Measurements from ENCODE around the gene CA12.

The CA12 gene

GRCh38 chr15:63352808-63353207 lies 28.8 kb downstream of the CA12 start:
- Histone ChIP-seq H3K9me3 (ENCODE audit: low read depth, low read length) (no peaks in the 10 kb centered on the region), H3K9ac (ENCODE audit: insufficient read length) (no peak overlapping the region), H3K36me3 (ENCODE audit: insufficient read depth, low read length) (no peaks in the 10 kb centered on the region), H3K27ac (no peak overlapping the region), H3K4me3 (no peak overlapping the region)
- DNase-seq (ENCODE audit: low read depth, low spot score) = no peak
- no peak for TF ChIP-seq FOXP2 (optimal IDR thresholded peaks at IDR 0.05; ENCODE audit: control extremely low read depth, extremely low read length, insufficient read depth)
- TF ChIP-seq EZH2 (IDR thresholded peaks at IDR 0.05) = no peak
- TF ChIP-seq POLR2AphosphoS5 (IDR thresholded peaks at IDR 0.05; ENCODE audit: borderline replicate concordance, low read depth, low read length) = no peak

GRCh38 chr15:63351170-63351569 lies 30.5 kb downstream of the CA12 start:
- Histone ChIP-seq H3K27ac (no peak overlapping the region), H3K9me3 (ENCODE audit: low read depth, low read length) (no peaks in the 10 kb centered on the region), H3K9ac (ENCODE audit: insufficient read length) (no peak overlapping the region), H3K4me3 (no peak overlapping the region), H3K36me3 (ENCODE audit: insufficient read depth, low read length) (no peaks in the 10 kb centered on the region)
- no peak for DNase-seq (ENCODE audit: low read depth, low spot score)
- no peak for TF ChIP-seq FOXP2 (optimal IDR thresholded peaks at IDR 0.05; ENCODE audit: control extremely low read depth, extremely low read length, insufficient read depth)
- no peak for TF ChIP-seq POLR2AphosphoS5 (IDR thresholded peaks at IDR 0.05; ENCODE audit: borderline replicate concordance, low read depth, low read length)
- no peak for TF ChIP-seq EZH2 (IDR thresholded peaks at IDR 0.05)

- Histone ChIP-seq H3K9me3 (ENCODE audit: low read depth, low read length) (no peaks in the 10 kb centered on the region), H3K27ac (no peak overlapping the region), H3K36me3 (ENCODE audit: insufficient read depth, low read length) (no peaks in the 10 kb centered on the region), H3K9ac (ENCODE audit: insufficient read length) (no peak overlapping the region), H3K4me3 (no peak overlapping the region)
- no peak for DNase-seq (ENCODE audit: low read depth, low spot score)
- TF ChIP-seq FOXP2 (optimal IDR thresholded peaks at IDR 0.05; ENCODE audit: control extremely low read depth, extremely low read length, insufficient read depth) = no peak
Measured at GRCh38 chr15:63350178-63350621, 31.4 kb downstream of the CA12 start.

GRCh38 chr15:63349621-63350020 lies 32.0 kb downstream of the CA12 start:
- H3K36me3 ChIP-seq (ENCODE audit: insufficient read depth, low read length) = no peaks in the 10 kb centered on the region

GRCh38 chr15:63349156-63349555 lies 32.5 kb downstream of the CA12 start:
- no peak for DNase-seq (ENCODE audit: low read depth, low spot score)
- no peak overlapping the region for H3K4me3 ChIP-seq
- no peak overlapping the region for H3K27ac ChIP-seq
- H3K9me3 ChIP-seq (ENCODE audit: low read depth, low read length) = no peaks in the 10 kb centered on the region
- TF ChIP-seq EZH2 (IDR thresholded peaks at IDR 0.05) = no peak
- no peak overlapping the region for H3K9ac ChIP-seq (ENCODE audit: insufficient read length)
- no peaks in the 10 kb centered on the region for H3K36me3 ChIP-seq (ENCODE audit: insufficient read depth, low read length)

More at GRCh38 chr15:63349621-63350020, 32.0 kb downstream of the CA12 start:
- no peak for TF ChIP-seq FOXP2 (optimal IDR thresholded peaks at IDR 0.05; ENCODE audit: control extremely low read depth, extremely low read length, insufficient read depth)
- no peak for TF ChIP-seq EZH2 (IDR thresholded peaks at IDR 0.05)
- no peak for TF ChIP-seq POLR2AphosphoS5 (IDR thresholded peaks at IDR 0.05; ENCODE audit: borderline replicate concordance, low read depth, low read length)
- Histone ChIP-seq H3K9ac (ENCODE audit: insufficient read length) (no peak overlapping the region), H3K9me3 (ENCODE audit: low read depth, low read length) (no peaks in the 10 kb centered on the region), H3K4me3 (no peak overlapping the region), H3K27ac (no peak overlapping the region)
- DNase-seq (ENCODE audit: low read depth, low spot score) = no peak

GRCh38 chr15:63348392-63348791 lies 33.3 kb downstream of the CA12 start:
- no peak overlapping the region for H3K9ac ChIP-seq (ENCODE audit: insufficient read length)
- DNase-seq (ENCODE audit: low read depth, low spot score) = peak; percentile 52

GRCh38 chr15:63347074-63347857 lies 34.4 kb downstream of the CA12 start:
- peak overlapping the region; percentile 7; the same call in 1 of the 2 replicates for H3K4me3 ChIP-seq
- DNase-seq (ENCODE audit: low read depth, low spot score) = peak; percentile 66
- no peak overlapping the region for H3K9ac ChIP-seq (ENCODE audit: insufficient read length)
- H3K9me3 ChIP-seq (ENCODE audit: low read depth, low read length) = no peaks in the 10 kb centered on the region
- H3K27ac ChIP-seq = peak overlapping the region; percentile 81
- TF ChIP-seq POLR2AphosphoS5 (IDR thresholded peaks at IDR 0.05; ENCODE audit: borderline replicate concordance, low read depth, low read length) = no peak; the same call in 1 of the 2 replicates
- TF ChIP-seq FOXP2 (optimal IDR thresholded peaks at IDR 0.05; ENCODE audit: control extremely low read depth, extremely low read length, insufficient read depth) = no peak
- TF ChIP-seq EZH2 (IDR thresholded peaks at IDR 0.05) = no peak
- no peaks in the 10 kb centered on the region for H3K36me3 ChIP-seq (ENCODE audit: insufficient read depth, low read length)

More at GRCh38 chr15:63348392-63348791, 33.3 kb downstream of the CA12 start:
- Histone ChIP-seq H3K4me3 (peak overlapping the region; percentile 36), H3K36me3 (ENCODE audit: insufficient read depth, low read length) (no peaks in the 10 kb centered on the region), H3K9me3 (ENCODE audit: low read depth, low read length) (no peaks in the 10 kb centered on the region), H3K27ac (peak overlapping the region; percentile 81)
- TF ChIP-seq POLR2AphosphoS5 (IDR thresholded peaks at IDR 0.05; ENCODE audit: borderline replicate concordance, low read depth, low read length) (no peak), EZH2 (IDR thresholded peaks at IDR 0.05) (no peak), FOXP2 (optimal IDR thresholded peaks at IDR 0.05; ENCODE audit: control extremely low read depth, extremely low read length, insufficient read depth) (no peak)

- Histone ChIP-seq H3K4me3 (no peak overlapping the region), H3K27ac (no peak overlapping the region), H3K9ac (ENCODE audit: insufficient read length) (no peak overlapping the region), H3K36me3 (ENCODE audit: insufficient read depth, low read length) (no peaks in the 10 kb centered on the region), H3K9me3 (ENCODE audit: low read depth, low read length) (no peaks in the 10 kb centered on the region)
- TF ChIP-seq POLR2AphosphoS5 (IDR thresholded peaks at IDR 0.05; ENCODE audit: borderline replicate concordance, low read depth, low read length) (no peak), EZH2 (IDR thresholded peaks at IDR 0.05) (no peak), FOXP2 (optimal IDR thresholded peaks at IDR 0.05; ENCODE audit: control extremely low read depth, extremely low read length, insufficient read depth) (no peak)
- no peak for DNase-seq (ENCODE audit: low read depth, low spot score)
Measured at GRCh38 chr15:63345391-63345752, 36.3 kb downstream of the CA12 start.
